ENCODE measurements around the gene GPR32.

GPR32 gene

DNA sequence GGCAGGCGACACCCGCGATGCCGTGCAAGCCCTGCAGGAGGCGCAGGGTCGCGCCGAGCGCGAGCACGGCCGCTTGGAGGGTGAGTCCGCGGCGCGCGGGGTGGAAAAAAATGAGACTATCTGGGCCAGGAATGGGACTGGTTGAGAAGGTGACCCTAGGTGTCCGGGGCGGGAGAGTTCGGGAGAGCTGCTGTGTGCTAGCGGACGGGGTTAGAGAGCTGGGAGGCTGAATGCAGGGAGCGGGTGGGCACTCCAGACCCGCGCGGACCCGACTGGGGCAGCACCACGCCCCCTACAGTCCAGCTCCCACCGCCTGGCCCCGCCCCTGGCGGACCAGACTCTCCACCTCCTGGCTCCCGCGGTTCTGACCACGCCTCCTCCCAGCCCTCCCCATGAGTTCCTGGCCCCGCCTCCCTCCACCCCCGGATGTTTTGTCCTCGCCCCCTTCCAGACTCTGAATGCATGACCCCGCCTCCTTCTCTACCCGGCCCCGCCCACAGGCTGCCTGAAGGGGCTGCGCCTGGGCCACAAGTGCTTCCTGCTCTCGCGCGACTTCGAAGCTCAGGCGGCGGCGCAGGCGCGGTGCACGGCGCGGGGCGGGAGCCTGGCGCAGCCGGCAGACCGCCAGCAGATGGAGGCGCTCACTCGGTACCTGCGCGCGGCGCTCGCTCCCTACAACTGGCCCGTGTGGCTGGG lies 45.6 kb upstream of the GPR32 start:
- Histone ChIP-seq H3K4ac (ENCODE audit: low read depth in 1 of 2, low read length in 2 of 2) (no peak overlapping the region), H3K9me3 (ENCODE audit: control insufficient read depth, low read length) (no peaks in the 10 kb centered on the region), H3K4me3 (ENCODE audit: insufficient read depth in 1 of 2, low read depth in 1 of 2, low read length in 2 of 2) (peak overlapping the region; percentile 31 to 92), H3K18ac (ENCODE audit: low read depth in 1 of 2, low read length in 2 of 2) (no peak overlapping the region), H2BK5ac (ENCODE audit: low read depth, low read length, poor library complexity, severe bottlenecking) (no peak overlapping the region), H3K27me3 (ENCODE audit: control insufficient read depth in 1 of 2, insufficient read depth in 1 of 2, low read length in 2 of 2) (no peaks in the 10 kb centered on the region), H4K91ac (ENCODE audit: low read length) (peak overlapping the region; percentile 40), H3K14ac (ENCODE audit: low read length in 2 of 2) (no peak overlapping the region), H2BK120ac (ENCODE audit: low read depth, low read length) (no peak overlapping the region), H3K36me3 (ENCODE audit: control insufficient read depth in 1 of 2, insufficient read depth in 2 of 2, low read depth in 1 of 2, low read length in 2 of 2) (peaks cover 0 to 7% of the 10 kb centered on the region in 2 experiments), H2BK15ac (ENCODE audit: low read depth, poor library complexity, severe bottlenecking) (no peak overlapping the region), H3K27ac (ENCODE audit: low read length, poor library complexity, severe bottlenecking) (no peak overlapping the region), H3K4me2 (ENCODE audit: low read length, poor library complexity, severe bottlenecking) (no peak overlapping the region), H2AK5ac (ENCODE audit: low read length, severe bottlenecking) (no peak overlapping the region), H3K79me1 (replicated peaks; ENCODE audit: low read length, poor library complexity, severe bottlenecking) (no peaks in the 10 kb centered on the region), H2AFZ (ENCODE audit: low read depth, low read length) (peak overlapping the region; percentile 70), H2BK12ac (ENCODE audit: low read length in 2 of 2) (no peak overlapping the region), H3K4me1 (ENCODE audit: control insufficient read depth, insufficient read depth, low read depth, low read length) (peaks cover 1% of the 10 kb centered on the region), H3K9ac (ENCODE audit: low read length) (peak overlapping the region; percentile 94), H4K8ac (ENCODE audit: low read length) (peak overlapping the region; percentile 39), H3K23ac (ENCODE audit: low read length in 2 of 2) (no peak overlapping the region)
- DNase-seq: peak; percentile 77
- WGBS: 38% methylated on average over 44 of the region's 65 CpGs

- peak overlapping the region; percentile 35 for H4K91ac ChIP-seq (ENCODE audit: low read length)
- no peak for DNase-seq
- peak overlapping the region; percentile 94 for H3K9ac ChIP-seq (ENCODE audit: low read length)
- no peak overlapping the region for H3K27ac ChIP-seq (ENCODE audit: low read length, poor library complexity, severe bottlenecking)
- H3K23ac ChIP-seq (ENCODE audit: low read length in 2 of 2): no peak overlapping the region
- no peak overlapping the region for H2BK12ac ChIP-seq (ENCODE audit: low read length in 2 of 2)
- H2BK15ac ChIP-seq (ENCODE audit: low read depth, poor library complexity, severe bottlenecking): no peak overlapping the region
- no peak overlapping the region for H3K4me2 ChIP-seq (ENCODE audit: low read length, poor library complexity, severe bottlenecking)
- WGBS: 33% methylated on average over 52 of the region's 52 CpGs
- peak overlapping the region; percentile 70 for H2AFZ ChIP-seq (ENCODE audit: low read depth, low read length)
- H3K18ac ChIP-seq (ENCODE audit: low read depth in 1 of 2, low read length in 2 of 2): no peak overlapping the region
- H3K27me3 ChIP-seq (ENCODE audit: control insufficient read depth in 1 of 2, insufficient read depth in 1 of 2, low read length in 2 of 2): no peaks in the 10 kb centered on the region
- H3K4me1 ChIP-seq (ENCODE audit: control insufficient read depth, insufficient read depth, low read depth, low read length): peaks cover 1% of the 10 kb centered on the region
- peak overlapping the region in 1 of 2 experiments; percentile 92 for H3K4me3 ChIP-seq (ENCODE audit: insufficient read depth in 1 of 2, low read depth in 1 of 2, low read length in 2 of 2)
- peaks cover 0 to 7% of the 10 kb centered on the region in 2 experiments for H3K36me3 ChIP-seq (ENCODE audit: control insufficient read depth in 1 of 2, insufficient read depth in 2 of 2, low read depth in 1 of 2, low read length in 2 of 2)
- H2BK120ac ChIP-seq (ENCODE audit: low read depth, low read length): no peak overlapping the region
- no peaks in the 10 kb centered on the region for H3K9me3 ChIP-seq (ENCODE audit: control insufficient read depth, low read length)
- no peak overlapping the region for H2BK5ac ChIP-seq (ENCODE audit: low read depth, low read length, poor library complexity, severe bottlenecking)
- peak overlapping the region; percentile 39 for H4K8ac ChIP-seq (ENCODE audit: low read length)
- no peak overlapping the region for H3K4ac ChIP-seq (ENCODE audit: low read depth in 1 of 2, low read length in 2 of 2)
- no peak overlapping the region for H3K14ac ChIP-seq (ENCODE audit: low read length in 2 of 2)
- no peak overlapping the region for H2AK5ac ChIP-seq (ENCODE audit: low read length, severe bottlenecking)
- no peaks in the 10 kb centered on the region for H3K79me1 ChIP-seq (replicated peaks; ENCODE audit: low read length, poor library complexity, severe bottlenecking)
These were observed 44.9 kb upstream of the GPR32 start for GRCh38 chr19:50725218-50725910.

DNA sequence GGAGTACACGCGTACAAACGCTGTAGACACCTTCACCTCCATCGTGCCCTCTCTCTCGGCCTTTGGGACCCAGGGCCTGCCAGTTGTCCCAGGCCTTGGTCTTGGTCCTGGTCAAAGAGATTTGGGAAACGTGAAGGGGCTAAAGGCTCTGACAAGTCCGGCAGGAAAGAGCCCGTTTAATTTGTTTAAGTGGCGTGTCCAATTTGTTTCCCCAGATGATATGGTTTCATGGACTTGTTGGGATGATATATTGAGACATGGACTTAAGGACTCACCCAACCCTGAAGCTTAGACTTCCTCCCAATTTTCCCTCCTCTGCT lies 44.4 kb upstream of the GPR32 start:
- peak overlapping the region; percentile 94 for H3K9ac ChIP-seq (ENCODE audit: low read length)
- H3K14ac ChIP-seq (ENCODE audit: low read length in 2 of 2): no peak overlapping the region
- no peak overlapping the region for H2BK15ac ChIP-seq (ENCODE audit: low read depth, poor library complexity, severe bottlenecking)
- no peak overlapping the region for H4K91ac ChIP-seq (ENCODE audit: low read length)
- H3K27ac ChIP-seq (ENCODE audit: low read length, poor library complexity, severe bottlenecking): no peak overlapping the region
- WGBS: 84% methylated on average over 7 of the region's 9 CpGs
- no peak for DNase-seq
- no peak overlapping the region for H3K18ac ChIP-seq (ENCODE audit: low read depth in 1 of 2, low read length in 2 of 2)
- H2BK5ac ChIP-seq (ENCODE audit: low read depth, low read length, poor library complexity, severe bottlenecking): no peak overlapping the region
- H2BK12ac ChIP-seq (ENCODE audit: low read length in 2 of 2): no peak overlapping the region
- H3K27me3 ChIP-seq (ENCODE audit: control insufficient read depth in 1 of 2, insufficient read depth in 1 of 2, low read length in 2 of 2): no peaks in the 10 kb centered on the region
- H2AK5ac ChIP-seq (ENCODE audit: low read length, severe bottlenecking): no peak overlapping the region
- no peak overlapping the region for H4K8ac ChIP-seq (ENCODE audit: low read length)
- H3K4ac ChIP-seq (ENCODE audit: low read depth in 1 of 2, low read length in 2 of 2): no peak overlapping the region
- H3K9me3 ChIP-seq (ENCODE audit: control insufficient read depth, low read length): no peaks in the 10 kb centered on the region
- H3K23ac ChIP-seq (ENCODE audit: low read length in 2 of 2): no peak overlapping the region
- no peaks in the 10 kb centered on the region for H3K79me1 ChIP-seq (replicated peaks; ENCODE audit: low read length, poor library complexity, severe bottlenecking)
- H3K4me2 ChIP-seq (ENCODE audit: low read length, poor library complexity, severe bottlenecking): no peak overlapping the region
- H2AFZ ChIP-seq (ENCODE audit: low read depth, low read length): no peak overlapping the region
- H2BK120ac ChIP-seq (ENCODE audit: low read depth, low read length): no peak overlapping the region
- H3K4me3 ChIP-seq (ENCODE audit: insufficient read depth in 1 of 2, low read depth in 1 of 2, low read length in 2 of 2): peak overlapping the region in 1 of 2 experiments; percentile 92
- H3K36me3 ChIP-seq (ENCODE audit: control insufficient read depth in 1 of 2, insufficient read depth in 2 of 2, low read depth in 1 of 2, low read length in 2 of 2): peaks cover 0 to 7% of the 10 kb centered on the region in 2 experiments
- H3K4me1 ChIP-seq (ENCODE audit: control insufficient read depth, insufficient read depth, low read depth, low read length): peaks cover 1% of the 10 kb centered on the region

DNA sequence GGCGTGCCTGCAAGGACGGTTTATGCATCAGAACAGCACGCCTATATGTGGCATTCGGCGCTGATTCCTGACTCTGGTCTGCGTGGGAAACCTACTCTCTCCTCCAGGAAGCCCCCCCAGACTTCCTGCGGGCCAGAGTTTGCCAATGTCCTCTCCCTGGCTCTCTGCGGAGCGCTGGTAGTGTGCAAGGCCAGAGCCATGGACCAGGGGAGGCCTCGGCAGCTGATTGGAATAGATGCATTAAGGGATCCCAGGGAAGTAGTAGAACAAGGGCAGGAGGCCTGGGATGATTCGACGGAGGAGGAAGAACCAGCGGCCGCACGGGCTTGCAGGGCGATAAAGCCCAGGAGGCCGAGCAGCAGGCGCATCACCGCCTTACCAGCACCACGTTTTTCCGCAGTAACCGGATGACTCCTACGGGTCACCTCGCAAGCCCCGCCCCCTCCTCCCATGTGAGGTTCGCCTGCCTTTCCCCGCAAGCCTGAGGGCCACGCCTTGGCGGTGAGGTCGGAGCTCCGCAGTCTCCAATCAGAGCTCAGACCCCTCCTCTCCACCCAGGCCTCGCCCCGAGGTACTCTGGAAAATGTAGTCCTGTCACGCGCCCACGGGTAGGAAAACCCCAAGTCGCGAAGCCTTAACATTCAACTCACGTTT lies 42.1 kb upstream of the GPR32 start:
- Histone ChIP-seq H3K18ac (ENCODE audit: low read depth in 1 of 2, low read length in 2 of 2) (no peak overlapping the region), H2BK12ac (ENCODE audit: low read length in 2 of 2) (no peak overlapping the region), H2BK15ac (ENCODE audit: low read depth, poor library complexity, severe bottlenecking) (no peak overlapping the region), H2AFZ (ENCODE audit: low read depth, low read length) (no peak overlapping the region), H3K27ac (ENCODE audit: low read length, poor library complexity, severe bottlenecking) (no peak overlapping the region), H3K4me1 (ENCODE audit: control insufficient read depth, insufficient read depth, low read depth, low read length) (peaks cover 1% of the 10 kb centered on the region), H3K4ac (ENCODE audit: low read depth in 1 of 2, low read length in 2 of 2) (no peak overlapping the region), H3K36me3 (ENCODE audit: control insufficient read depth in 1 of 2, insufficient read depth in 2 of 2, low read depth in 1 of 2, low read length in 2 of 2) (peaks cover 0 to 7% of the 10 kb centered on the region in 2 experiments), H3K4me2 (ENCODE audit: low read length, poor library complexity, severe bottlenecking) (no peak overlapping the region), H4K8ac (ENCODE audit: low read length) (no peak overlapping the region), H3K9ac (ENCODE audit: low read length) (no peak overlapping the region), H2BK5ac (ENCODE audit: low read depth, low read length, poor library complexity, severe bottlenecking) (no peak overlapping the region), H2BK120ac (ENCODE audit: low read depth, low read length) (no peak overlapping the region), H3K79me1 (replicated peaks; ENCODE audit: low read length, poor library complexity, severe bottlenecking) (no peaks in the 10 kb centered on the region), H4K91ac (ENCODE audit: low read length) (no peak overlapping the region), H3K27me3 (ENCODE audit: control insufficient read depth in 1 of 2, insufficient read depth in 1 of 2, low read length in 2 of 2) (peaks cover 0 to 1% of the 10 kb centered on the region in 2 experiments), H3K14ac (ENCODE audit: low read length in 2 of 2) (no peak overlapping the region), H3K9me3 (ENCODE audit: control insufficient read depth, low read length) (no peaks in the 10 kb centered on the region), H3K4me3 (ENCODE audit: insufficient read depth in 1 of 2, low read depth in 1 of 2, low read length in 2 of 2) (peak overlapping the region in 1 of 2 experiments; percentile 20), H2AK5ac (ENCODE audit: low read length, severe bottlenecking) (no peak overlapping the region), H3K23ac (ENCODE audit: low read length in 2 of 2) (no peak overlapping the region)
- DNase-seq: no peak
- 72% methylated on average over 38 of the region's 39 CpGs for WGBS

Measured in mesenchymal stem cell (in vitro differentiated cells and primary cell).